Left lung (tissue), 10 donors: Measurements from ENCODE around the gene PDE1A. TPM values are rescaled to one million over a fixed set of nuclear protein-coding genes. Genes with fewer than 3 reads are reported as not detected.

Source experiments
- ATAC-seq: fragments of 200-7000 bp; cut with Tn5 transposase; one replicate; pipeline ENCODE4 v1.9.1; 2020; ENCODE audit warnings: moderate library complexity
- DNase-seq, 4 donors: peaks; one replicate each; pipeline ENCODE4 v3.0.0-alpha.2; 2013 to 2020
- H3K27ac ChIP-seq, 2 donors: fragments of 200-600 bp; sonication (generic) in 1 of 2; one replicate each; pipeline versions ENCODE4 v1.5.0 to v1.8.0; 2020 to 2021
- H3K27me3 ChIP-seq, 2 donors: fragments of 200-600 bp; sonication (generic) in 1 of 2; one replicate each; pipeline versions ENCODE4 v1.5.0 to v1.8.0; 2020 to 2021
- H3K36me3 ChIP-seq, 2 donors: fragments of 200-600 bp; sonication (generic) in 1 of 2; one replicate each; pipeline versions ENCODE4 v1.5.0 to v1.8.0; 2020 to 2021
- H3K4me1 ChIP-seq, 2 donors: fragments of 200-600 bp; one replicate each; pipeline ENCODE4 v1.8.0; 2021
- H3K4me3 ChIP-seq, 2 donors: fragments of 200-600 bp; sonication (generic) in 1 of 2; one replicate each; pipeline versions ENCODE4 v1.5.0 to v1.8.0; 2020 to 2021; ENCODE audit warnings: mild to moderate bottlenecking in 1 of 2
- H3K9me3 ChIP-seq, 2 donors: fragments of 200-600 bp; sonication (generic) in 1 of 2; one replicate each; pipeline versions ENCODE4 v1.5.0 to v1.8.0; 2020 to 2021
- CTCF ChIP-seq, 2 donors: fragments of 200-600 bp; sonication (generic) in 1 of 2; IDR thresholded peaks; one replicate each; pipeline versions ENCODE4 v1.5.0 to v1.8.0; 2021; ENCODE audit warnings: antibody characterized with exemption in 2 of 2
- intact Hi-C, 2 donors: fragments of 100-400 bp; cut with DNase I; formaldehyde crosslinking; loops; one replicate each; pipeline versions ENCODE4 v1.11.2 to v1.14.2; 2022
- polyA plus RNA-seq, 6 donors: library from polyadenylated mRNA; unstranded; fragments of 120-200 nt; gene quantifications; one replicate each; pipeline ENCODE4 v1.2.1, GENCODE V29; 2013; ENCODE audit not compliant: insufficient read length in 6 of 6
- total RNA-seq, 2 donors: library from RNA; stranded (reverse); fragmentation: NEBNext Ultra II Directional; extraction: Animal tissue kit (Norgen Biotek cat#: 25700); gene quantifications; one replicate each; pipeline ENCODE4 v1.2.1, GENCODE V29; 2021
- donor health status: DM: no; HTN: yes; CAD: no.
- donor health status: DM: no; HTN: no; CAD: no.

PDE1A gene
- total and polyA plus RNA-seq, 8 donors, result 4.6 to 16.3 (median 13.2) TPM

- H3K4me3 ChIP-seq, result no peak overlapping the region
- peaks cover 0 to 5% of the 10 kb centered on the region in 2 donors for H3K9me3 ChIP-seq
- intact Hi-C loops, result no loop called here
- no peaks in the 10 kb centered on the region for H3K27me3 ChIP-seq
- H3K27ac ChIP-seq, result no peak overlapping the region
- no peak for TF ChIP-seq CTCF (IDR thresholded peaks at IDR 0.05)
- H3K4me1 ChIP-seq, result no peaks in the 10 kb centered on the region
- no peak for DNase-seq
- H3K36me3 ChIP-seq, result no peaks in the 10 kb centered on the region
- no peak for ATAC-seq
Measured at GRCh38 chr2:182318466-182319220, 108.2 kb downstream of the PDE1A start.

DNA sequence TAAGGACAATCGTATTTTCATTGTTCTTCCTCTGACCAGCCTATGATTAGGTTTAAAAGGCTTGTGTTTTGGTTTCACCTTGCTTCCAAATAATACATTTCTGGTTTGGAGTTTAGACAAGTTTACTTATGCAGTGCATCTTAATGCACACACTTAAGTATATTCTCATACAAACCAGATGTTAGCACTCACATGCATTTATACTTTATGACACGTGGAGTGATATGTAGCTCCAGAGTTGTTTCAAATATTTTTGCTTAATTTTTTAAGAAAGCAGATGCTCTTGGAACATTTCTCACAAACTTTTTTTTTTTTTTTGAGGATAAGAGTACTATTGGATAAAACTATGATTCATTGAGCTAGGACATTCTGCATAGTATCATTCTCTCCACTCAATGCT is 109.9 kb downstream of the PDE1A start:
- intact Hi-C loops, result no loop called here
- peaks cover 0 to 2% of the 10 kb centered on the region in 2 donors for H3K9me3 ChIP-seq
- peak in 1 of 4 donors; percentile 6 for DNase-seq

GRCh38 chr2:182302972-182303371 is 123.9 kb downstream of the PDE1A start:
- ATAC-seq (no peak), DNase-seq (no peak)
- Histone ChIP-seq H3K4me1 (no peaks in the 10 kb centered on the region), H3K4me3 (no peak overlapping the region), H3K27me3 (no peaks in the 10 kb centered on the region), H3K9me3 (no peaks in the 10 kb centered on the region), H3K27ac (no peak overlapping the region), H3K36me3 (no peaks in the 10 kb centered on the region)
- intact Hi-C loops, result no loop called here
- no peak for TF ChIP-seq CTCF (IDR thresholded peaks at IDR 0.05)

More for the DNA sequence above, 109.9 kb downstream of the PDE1A start:
- no peak for TF ChIP-seq CTCF (IDR thresholded peaks at IDR 0.05)
- no peak overlapping the region for H3K4me3 ChIP-seq
- H3K27me3 ChIP-seq, result no peaks in the 10 kb centered on the region
- H3K4me1 ChIP-seq, result no peaks in the 10 kb centered on the region
- no peaks in the 10 kb centered on the region for H3K36me3 ChIP-seq
- no peak overlapping the region for H3K27ac ChIP-seq
- no peak for ATAC-seq

DNA sequence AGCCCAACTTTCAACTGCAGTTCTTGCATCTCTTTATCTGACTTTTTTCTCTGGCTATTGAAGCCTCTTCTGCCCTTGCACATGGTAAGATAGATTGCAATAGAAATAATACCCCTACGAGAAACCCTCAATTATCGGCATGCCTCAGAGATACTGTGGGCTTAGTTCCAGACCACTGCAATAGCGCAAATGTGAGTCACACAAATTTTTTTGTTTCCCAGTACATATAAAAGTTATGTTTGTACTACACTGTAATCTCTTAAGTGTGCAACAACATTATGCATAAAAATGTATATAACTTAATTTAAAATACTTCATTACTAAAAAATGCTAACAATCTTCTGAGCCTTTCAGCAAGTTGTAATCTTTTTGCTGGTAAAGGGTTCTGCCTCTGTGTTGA is 124.7 kb downstream of the PDE1A start:
- H3K36me3 ChIP-seq, result no peaks in the 10 kb centered on the region
- H3K27ac ChIP-seq, result no peak overlapping the region
- H3K4me3 ChIP-seq, result no peak overlapping the region
- H3K9me3 ChIP-seq, result no peaks in the 10 kb centered on the region
- H3K27me3 ChIP-seq, result no peaks in the 10 kb centered on the region
- intact Hi-C loops, result no loop called here
- DNase-seq (no peak), ATAC-seq (no peak)
- no peak for TF ChIP-seq CTCF (IDR thresholded peaks at IDR 0.05)
- H3K4me1 ChIP-seq, result no peaks in the 10 kb centered on the region

DNA sequence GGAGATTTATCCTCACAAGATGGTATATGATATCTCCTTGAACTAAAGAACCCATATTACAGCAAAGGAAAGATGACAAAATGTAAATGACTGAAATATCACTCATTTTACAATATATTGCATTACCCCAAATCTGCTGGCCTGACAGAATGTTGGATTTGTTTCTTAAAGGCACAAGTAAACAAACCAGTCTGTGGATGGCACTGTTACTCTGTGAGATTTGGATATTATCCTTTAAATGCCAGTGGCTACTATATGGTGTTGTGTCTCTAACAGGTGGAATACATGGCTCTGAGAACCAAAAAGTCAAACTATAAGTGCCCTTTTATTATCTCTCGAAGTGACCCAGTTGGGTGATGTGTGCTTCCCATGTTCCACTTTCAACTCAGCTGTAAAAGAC is 125.7 kb downstream of the PDE1A start:
- H3K27ac ChIP-seq, result no peak overlapping the region
- DNase-seq (no peak), ATAC-seq (no peak)
- no peaks in the 10 kb centered on the region for H3K36me3 ChIP-seq
- H3K27me3 ChIP-seq, result no peaks in the 10 kb centered on the region
- H3K4me1 ChIP-seq, result no peaks in the 10 kb centered on the region
- no peak overlapping the region for H3K4me3 ChIP-seq
- H3K9me3 ChIP-seq, result no peaks in the 10 kb centered on the region
- intact Hi-C loops, result no loop called here
- no peak for TF ChIP-seq CTCF (IDR thresholded peaks at IDR 0.05)
